ENCODE results near the gene KLHL22. TPM values are rescaled to one million over a fixed set of nuclear protein-coding genes. Genes with fewer than 3 reads are reported as not detected.

The KLHL22 gene
- total and polyA plus RNA-seq, 2 experiments from 2014 or later, result 33.8 to 55.0 TPM

DNA sequence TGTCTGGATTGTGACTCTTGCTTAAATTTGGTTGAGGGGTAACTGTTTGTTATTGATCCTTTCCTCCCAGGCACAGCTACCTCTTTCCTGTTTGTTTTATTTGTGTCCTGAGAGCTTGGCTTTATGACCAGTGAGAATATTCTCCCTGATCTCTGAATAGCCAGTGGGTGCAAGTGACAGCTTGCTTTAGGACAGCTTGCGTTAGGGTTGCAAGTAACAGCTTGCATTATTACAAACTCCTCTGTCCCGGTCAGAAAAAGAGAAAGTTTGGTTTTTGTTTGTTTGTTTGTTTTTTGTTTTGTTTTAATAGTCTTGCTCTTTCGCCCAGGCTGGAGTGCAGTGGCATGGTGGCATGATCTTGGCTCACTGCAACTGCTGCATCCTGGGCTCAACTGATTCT is 3.3 kb upstream of the KLHL22 start:
- no peaks in the 10 kb centered on the region for H3K4me1 ChIP-seq (ENCODE audit: low read depth)
- no peak overlapping the region for H3K4me3 ChIP-seq
- DNase-seq (ENCODE audit: low read depth in 1 of 2, low spot score in 1 of 2), result no peak
- no peaks in the 10 kb centered on the region for H3K27me3 ChIP-seq
- TF ChIP-seq, protein P1, sequence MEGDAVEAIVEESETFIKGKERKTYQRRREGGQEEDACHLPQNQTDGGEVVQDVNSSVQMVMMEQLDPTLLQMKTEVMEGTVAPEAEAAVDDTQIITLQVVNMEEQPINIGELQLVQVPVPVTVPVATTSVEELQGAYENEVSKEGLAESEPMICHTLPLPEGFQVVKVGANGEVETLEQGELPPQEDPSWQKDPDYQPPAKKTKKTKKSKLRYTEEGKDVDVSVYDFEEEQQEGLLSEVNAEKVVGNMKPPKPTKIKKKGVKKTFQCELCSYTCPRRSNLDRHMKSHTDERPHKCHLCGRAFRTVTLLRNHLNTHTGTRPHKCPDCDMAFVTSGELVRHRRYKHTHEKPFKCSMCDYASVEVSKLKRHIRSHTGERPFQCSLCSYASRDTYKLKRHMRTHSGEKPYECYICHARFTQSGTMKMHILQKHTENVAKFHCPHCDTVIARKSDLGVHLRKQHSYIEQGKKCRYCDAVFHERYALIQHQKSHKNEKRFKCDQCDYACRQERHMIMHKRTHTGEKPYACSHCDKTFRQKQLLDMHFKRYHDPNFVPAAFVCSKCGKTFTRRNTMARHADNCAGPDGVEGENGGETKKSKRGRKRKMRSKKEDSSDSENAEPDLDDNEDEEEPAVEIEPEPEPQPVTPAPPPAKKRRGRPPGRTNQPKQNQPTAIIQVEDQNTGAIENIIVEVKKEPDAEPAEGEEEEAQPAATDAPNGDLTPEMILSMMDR (IDR thresholded peaks at IDR 0.05; ENCODE audit: low read depth, low read length), result no peak
- no peaks in the 10 kb centered on the region for H3K9me3 ChIP-seq (ENCODE audit: low read depth)
- no peak overlapping the region for H3K27ac ChIP-seq
- H3K36me3 ChIP-seq, result no peaks in the 10 kb centered on the region

DNA sequence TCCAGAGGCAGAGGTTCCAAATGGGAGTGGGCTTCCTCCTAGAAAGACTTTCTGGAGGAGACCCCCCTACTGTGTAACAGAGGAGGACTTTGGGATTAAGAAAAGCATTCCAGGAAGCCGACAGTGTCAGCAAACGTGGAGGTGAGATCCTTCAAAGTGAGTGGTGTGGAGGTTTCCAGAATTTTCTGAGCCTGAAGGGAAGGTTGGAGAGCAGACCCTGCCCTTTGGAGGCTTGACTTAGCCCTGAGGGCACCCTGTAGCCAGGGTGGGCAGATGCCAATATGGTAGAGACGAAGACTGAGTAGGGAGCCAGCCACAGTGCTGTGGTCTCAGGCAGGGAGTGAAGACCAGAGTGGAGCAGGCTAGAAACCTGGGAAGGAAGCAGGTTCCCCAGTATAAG is 1.8 kb upstream of the KLHL22 start:
- H3K4me3 ChIP-seq, result no peak overlapping the region
- no peaks in the 10 kb centered on the region for H3K27me3 ChIP-seq
- TF ChIP-seq, protein P1 (IDR thresholded peaks at IDR 0.05; ENCODE audit: low read depth, low read length), result no peak

DNA sequence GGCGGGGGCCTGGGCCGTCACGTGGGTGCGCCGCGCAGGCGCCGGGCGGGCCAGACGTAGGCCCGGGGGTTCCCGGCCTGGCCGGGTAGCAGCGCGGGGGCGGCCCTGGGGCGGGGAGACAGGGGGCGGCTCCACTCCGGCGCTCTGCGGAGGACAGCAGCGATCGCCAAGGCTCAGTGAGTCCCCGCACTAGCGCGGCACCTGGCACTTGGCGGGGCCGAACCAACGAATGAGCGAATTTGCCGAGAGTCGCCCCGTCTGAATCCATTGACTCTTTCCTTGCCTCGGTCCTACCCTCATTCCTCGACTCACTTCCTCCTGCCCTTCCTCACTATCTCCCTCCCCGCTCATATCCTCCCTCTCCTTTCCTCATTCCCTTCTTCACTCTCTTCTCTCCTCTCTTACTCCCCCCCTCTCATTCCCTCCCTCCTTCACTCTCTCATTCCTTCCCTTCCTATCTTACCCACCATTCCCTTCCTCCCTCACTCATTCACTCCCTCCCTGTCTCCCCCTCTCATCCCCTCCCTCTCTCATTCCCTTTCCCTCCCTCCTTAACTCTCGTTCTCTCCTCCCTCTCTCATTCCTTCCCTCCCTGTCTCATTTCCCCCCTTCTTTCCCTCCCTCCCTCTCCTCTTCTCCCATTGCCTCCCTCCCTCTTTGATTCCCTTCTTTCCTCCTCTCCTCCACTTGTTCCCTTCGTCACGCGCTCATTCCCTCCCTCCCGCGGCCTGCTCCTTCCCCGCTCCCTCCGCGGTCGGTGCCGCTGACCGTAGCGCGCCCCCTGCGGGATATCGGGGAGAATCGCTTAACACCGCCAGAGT is 476 bp upstream of the KLHL22 start:
- H3K36me3 ChIP-seq, result no peaks in the 10 kb centered on the region
- no peaks in the 10 kb centered on the region for H3K27me3 ChIP-seq
- H3K27ac ChIP-seq, result peak overlapping the region; percentile 91
- peak overlapping the region; percentile 58 for H3K4me3 ChIP-seq
- H3K9me3 ChIP-seq (ENCODE audit: low read depth), result no peaks in the 10 kb centered on the region
- peak; percentile 95 for DNase-seq (ENCODE audit: low read depth in 1 of 2, low spot score in 1 of 2)
- no peaks in the 10 kb centered on the region for H3K4me1 ChIP-seq (ENCODE audit: low read depth)
- TF ChIP-seq, protein P1 (IDR thresholded peaks at IDR 0.05; ENCODE audit: low read depth, low read length), result peak; percentile 96

More for the DNA sequence above, 1.8 kb upstream of the KLHL22 start:
- no peaks in the 10 kb centered on the region for H3K36me3 ChIP-seq
- no peak overlapping the region for H3K27ac ChIP-seq
- no peak for DNase-seq (ENCODE audit: low read depth in 1 of 2, low spot score in 1 of 2)
- H3K4me1 ChIP-seq (ENCODE audit: low read depth), result no peaks in the 10 kb centered on the region
- no peaks in the 10 kb centered on the region for H3K9me3 ChIP-seq (ENCODE audit: low read depth)

DNA sequence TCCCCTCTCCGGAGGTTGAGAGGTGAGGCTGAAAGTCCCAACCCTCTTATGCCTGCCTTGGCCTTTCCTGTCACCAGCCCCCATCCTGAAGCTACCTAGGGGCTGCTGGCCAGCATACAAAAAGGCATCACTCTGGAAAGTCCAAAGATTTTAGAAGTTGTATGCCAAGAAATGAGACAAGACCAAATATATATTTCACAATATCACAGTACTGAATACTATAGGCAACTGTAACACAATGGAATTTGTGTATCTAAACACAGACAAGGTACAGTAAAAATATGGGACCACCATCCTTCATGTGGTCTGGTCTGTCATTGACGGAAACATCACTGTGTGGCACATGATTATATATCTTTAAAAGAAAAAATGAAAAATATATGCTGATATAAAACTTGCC is 4.2 kb downstream of the KLHL22 start:
- TF ChIP-seq, protein P1 (IDR thresholded peaks at IDR 0.05; ENCODE audit: low read depth, low read length), result no peak
- Histone ChIP-seq H3K4me3 (no peak overlapping the region), H3K27me3 (no peaks in the 10 kb centered on the region), H3K4me1 (ENCODE audit: low read depth) (no peaks in the 10 kb centered on the region), H3K27ac (no peak overlapping the region), H3K9me3 (ENCODE audit: low read depth) (no peaks in the 10 kb centered on the region), H3K36me3 (no peaks in the 10 kb centered on the region)
- no peak for DNase-seq (ENCODE audit: low read depth in 1 of 2, low spot score in 1 of 2)

DNA sequence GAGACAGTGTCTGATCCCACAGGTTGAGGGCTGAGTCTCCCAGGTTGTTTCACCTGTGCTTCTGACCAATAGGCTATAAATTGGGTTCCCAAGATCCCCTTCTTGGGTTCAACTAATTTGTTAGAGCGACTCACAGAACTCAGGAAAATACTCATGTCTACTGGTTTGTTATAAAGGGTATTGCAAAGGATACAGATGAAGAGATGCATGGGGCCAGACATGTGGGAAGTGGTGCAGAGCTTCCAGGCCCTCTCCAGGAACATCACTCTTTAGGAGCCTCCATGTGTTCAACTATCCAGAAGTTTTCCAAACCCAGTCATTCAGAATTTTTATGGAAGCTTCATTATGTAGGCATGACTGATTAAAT is 4.7 kb downstream of the KLHL22 start:
- no peaks in the 10 kb centered on the region for H3K36me3 ChIP-seq
- H3K27me3 ChIP-seq, result no peaks in the 10 kb centered on the region
- H3K27ac ChIP-seq, result no peak overlapping the region
- no peaks in the 10 kb centered on the region for H3K9me3 ChIP-seq (ENCODE audit: low read depth)
- DNase-seq (ENCODE audit: low read depth in 1 of 2, low spot score in 1 of 2), result no peak
- no peak overlapping the region for H3K4me3 ChIP-seq
- TF ChIP-seq, protein P1 (IDR thresholded peaks at IDR 0.05; ENCODE audit: low read depth, low read length), result no peak
- no peaks in the 10 kb centered on the region for H3K4me1 ChIP-seq (ENCODE audit: low read depth)
